ENCODE data around the gene LY6G6C.

GRCh38 chr6:31711233-31711632 is 10.3 kb downstream of the LY6G6C start:
- no peak for TF ChIP-seq POLR2AphosphoS5 (IDR thresholded peaks at IDR 0.05; ENCODE audit: low read depth)
- no peak for TF ChIP-seq CTCF (conservative IDR thresholded peaks at IDR 0.05; ENCODE audit: low read depth in 2 of 2)
- TF ChIP-seq STAT1 (IDR thresholded peaks at IDR 0.05; ENCODE audit: unreplicated experiment), result no peak
- no peak for TF ChIP-seq JUNB (IDR thresholded peaks at IDR 0.05; ENCODE audit: unreplicated experiment)
- no peak for TF ChIP-seq EZH2 (IDR thresholded peaks at IDR 0.05; ENCODE audit: low read depth, unreplicated experiment)
- no peak for TF ChIP-seq ETS1 (IDR thresholded peaks at IDR 0.05)
- no peak for TF ChIP-seq REST (IDR thresholded peaks at IDR 0.05; ENCODE audit: unreplicated experiment)
- TF ChIP-seq EZH2phosphoT487 (IDR thresholded peaks at IDR 0.05; ENCODE audit: unreplicated experiment), result no peak
- no peak for TF ChIP-seq ZNF331 (CRISPR knock-in tag; IDR thresholded peaks at IDR 0.05; ENCODE audit: low read depth)
- no peak for TF ChIP-seq CREB1 (CRISPR knock-in tag; IDR thresholded peaks at IDR 0.05; ENCODE audit: low read depth)
- no peak for TF ChIP-seq NANOG (IDR thresholded peaks at IDR 0.05; ENCODE audit: borderline replicate concordance)
